Glutamatergic neuron (in vitro differentiated cells): ENCODE results near the gene SMKR1. TPM values are rescaled to one million over a fixed set of nuclear protein-coding genes. Genes with fewer than 3 reads are reported as not detected.
A peak's percentile ranks its signal among the peaks of the same experiment; 100 is the strongest.

Experiments used
- DNase-seq: peaks from one replicate; pipeline ENCODE4 v3.0.0; 2022
- H3K27ac Mint-ChIP-seq: one replicate; pipeline ENCODE4 v1.8.0; 2020; ENCODE audit warnings: mild to moderate bottlenecking, mixed read lengths, inconsistent platforms; ENCODE audit not compliant: unreplicated experiment
- H3K27me3 Mint-ChIP-seq: one replicate; pipeline ENCODE4 v1.8.0; 2020; ENCODE audit warnings: mild to moderate bottlenecking, moderate library complexity, mixed read lengths, inconsistent platforms; ENCODE audit not compliant: unreplicated experiment
- H3K36me3 Mint-ChIP-seq: one replicate; pipeline ENCODE4 v1.8.0; 2020; ENCODE audit warnings: mild to moderate bottlenecking, mixed read lengths, inconsistent platforms; ENCODE audit not compliant: unreplicated experiment
- H3K4me1 Mint-ChIP-seq: one replicate; pipeline ENCODE4 v1.8.0; 2020; ENCODE audit warnings: mild to moderate bottlenecking, low read depth, mixed read lengths, inconsistent platforms; ENCODE audit not compliant: unreplicated experiment
- H3K4me3 Mint-ChIP-seq: one replicate; pipeline ENCODE4 v1.8.0; 2020; ENCODE audit warnings: mild to moderate bottlenecking, mixed read lengths, inconsistent platforms; ENCODE audit not compliant: unreplicated experiment
- H3K9me3 Mint-ChIP-seq: one replicate; pipeline ENCODE4 v1.8.0; 2020; ENCODE audit warnings: mild to moderate bottlenecking, moderate library complexity, mixed read lengths, inconsistent platforms; ENCODE audit not compliant: unreplicated experiment
- CTCF ChIP-seq: fragments of 200-600 bp; sonication (generic); IDR thresholded peaks from one replicate; pipeline ENCODE4 v1.5.0; 2021; ENCODE audit not compliant: partially characterized antibody, unreplicated experiment
- total RNA-seq: library from RNA; stranded (reverse); fragmentation: NEBNext Ultra II Directional; extraction: Animal tissue kit (Norgen Biotek cat#: 25700); gene quantifications from one replicate; pipeline ENCODE4 v1.2.1, GENCODE V29; 2021; ENCODE audit not compliant: unreplicated experiment

The SMKR1 gene
- total RNA-seq, 1 donor from 2014 or later, result 0.98 TPM

- Mint-ChIP-seq H3K27me3 (peaks cover 3% of the 10 kb centered on the region), H3K36me3 (no peaks in the 10 kb centered on the region), H3K9me3 (no peaks in the 10 kb centered on the region), H3K4me1 (peaks cover 5% of the 10 kb centered on the region), H3K27ac (no peak overlapping the region), H3K4me3 (no peak overlapping the region)
- no peak for DNase-seq
- TF ChIP-seq CTCF, result no peak
These were observed 57.2 kb downstream of the SMKR1 start for GRCh38 chr7:129559564-129559963.

- no peak for TF ChIP-seq CTCF
- no peaks in the 10 kb centered on the region for H3K36me3 Mint-ChIP-seq
- H3K27ac Mint-ChIP-seq, result no peak overlapping the region
- no peaks in the 10 kb centered on the region for H3K9me3 Mint-ChIP-seq
- no peak for DNase-seq
- H3K27me3 Mint-ChIP-seq, result peaks cover 3% of the 10 kb centered on the region
- no peak overlapping the region for H3K4me3 Mint-ChIP-seq
- H3K4me1 Mint-ChIP-seq, result peaks cover 5% of the 10 kb centered on the region
These were observed 58.5 kb downstream of the SMKR1 start for GRCh38 chr7:129560831-129561230.

- H3K4me3 Mint-ChIP-seq, result no peak overlapping the region
- H3K27ac Mint-ChIP-seq, result no peak overlapping the region
- peaks cover under 1% of the 10 kb centered on the region for H3K36me3 Mint-ChIP-seq
- peak; percentile 41 for DNase-seq
- no peak for TF ChIP-seq CTCF
- peaks cover 3% of the 10 kb centered on the region for H3K27me3 Mint-ChIP-seq
- H3K9me3 Mint-ChIP-seq, result no peaks in the 10 kb centered on the region
- peaks cover 5% of the 10 kb centered on the region for H3K4me1 Mint-ChIP-seq
These were observed 59.5 kb downstream of the SMKR1 start for GRCh38 chr7:129561677-129562359.

Other genes with a start within 250 kb of the SMKR1 start
- 3.3 TPM for gene STRIP2, start 68.1 kb upstream of the SMKR1 start, total RNA-seq
- 16.4 TPM for gene NRF1, start 109.2 kb downstream of the SMKR1 start, total RNA-seq